Caco-2 (cell line): Measurements from ENCODE around the gene RIMS3. TPM values are rescaled to one million over a fixed set of nuclear protein-coding genes. Genes with fewer than 3 reads are reported as not detected.

Source experiments
- BruUV-seq: library from RNA; stranded (reverse); fragments of 400-500 nt; replicated peaks from 2 replicates; lab custom pipeline; 2021; lab: Mats Ljungman, UMichigan
- CTCF ChIA-PET: fragments of 300-600 bp; sonication (Branson Sonifier 250); formaldehyde crosslinking; loops from one replicate; lab custom pipeline; 2022; ENCODE audit warnings: antibody characterized with exemption; lab: Charles Lee
- POLR2A ChIA-PET: fragments of 300-600 bp; sonication (Branson Sonifier 250); formaldehyde crosslinking; loops from one replicate; lab custom pipeline; 2022; ENCODE audit warnings: antibody characterized with exemption; lab: Charles Lee
- DNase-seq, 2 experiments: peaks; one replicate each; pipeline versions ENCODE4 v3.0.0 to v3.0.0-alpha.2; 2020 to 2022
- H3K27me3 ChIP-seq: replicated peaks from 2 replicates; pipeline ENCODE4 v1.6.0; 2011; ENCODE audit warnings: low read length; ENCODE audit not compliant: control insufficient read depth, insufficient read depth
- H3K36me3 ChIP-seq: 2 replicates; pipeline ENCODE4 v1.5.1; 2011; ENCODE audit warnings: low read length; ENCODE audit not compliant: control insufficient read depth, insufficient read depth
- H3K4me1 ChIP-seq: fragments of 250-450 bp; sonication (Bioruptor Pico); 2 replicates; pipeline ENCODE4 v1.5.1; 2020; ENCODE audit warnings: mild to moderate bottlenecking
- H3K4me3 ChIP-seq: 2 replicates; pipeline ENCODE4 v1.5.1; 2011; ENCODE audit warnings: low read depth, mild to moderate bottlenecking, control low read depth, low read length
- H3K9me3 ChIP-seq: fragments of 250-450 bp; sonication (Bioruptor Pico); 2 replicates; pipeline ENCODE4 v1.5.1; 2020; ENCODE audit warnings: mild to moderate bottlenecking, moderate library complexity
- H3K27ac Mint-ChIP-seq: one replicate; pipeline ENCODE4 v1.8.0; 2022; ENCODE audit warnings: mixed read lengths; ENCODE audit not compliant: unreplicated experiment
- H3K27me3 Mint-ChIP-seq: one replicate; pipeline ENCODE4 v1.8.0; 2022; ENCODE audit warnings: mixed read lengths; ENCODE audit not compliant: insufficient read depth, unreplicated experiment
- H3K36me3 Mint-ChIP-seq: one replicate; pipeline ENCODE4 v1.8.0; 2022; ENCODE audit warnings: mild to moderate bottlenecking, mixed read lengths; ENCODE audit not compliant: insufficient read depth, unreplicated experiment
- H3K4me1 Mint-ChIP-seq: one replicate; pipeline ENCODE4 v1.8.0; 2022; ENCODE audit warnings: low read depth, mixed read lengths; ENCODE audit not compliant: unreplicated experiment
- H3K4me3 Mint-ChIP-seq: one replicate; pipeline ENCODE4 v1.8.0; 2022; ENCODE audit warnings: mild to moderate bottlenecking, moderate library complexity, mixed read lengths; ENCODE audit not compliant: unreplicated experiment
- H3K9me3 Mint-ChIP-seq: one replicate; pipeline ENCODE4 v1.8.0; 2022; ENCODE audit warnings: mixed read lengths; ENCODE audit not compliant: unreplicated experiment
- CTCF ChIP-seq, 2 experiments: fragments of 200-600 bp in 1 of 2; IDR thresholded peaks; 1 replicate in 1 of 2; 2 replicates in 1 of 2; pipeline versions ENCODE4 v1.5.1 to v1.8.0; 2011 to 2022; ENCODE audit warnings: antibody characterized with exemption in 1 of 2, control low read depth in 1 of 2, inconsistent platforms in 1 of 2, low read depth in 1 of 2, low read length in 1 of 2, mild to moderate bottlenecking in 1 of 2, moderate library complexity in 1 of 2; ENCODE audit not compliant: insufficient read depth in 1 of 2, severe bottlenecking in 1 of 2, unreplicated experiment in 1 of 2
- intact Hi-C: fragments of 100-400 bp; cut with micrococcal nuclease; formaldehyde crosslinking; loops from one replicate; pipeline ENCODE4 v1.10.0; 2022; ENCODE audit not compliant: unreplicated experiment
- total RNA-seq: library from RNA; stranded (reverse); gene quantifications from 2 replicates; pipeline ENCODE4 v1.2.3, GENCODE V29; 2022

The RIMS3 gene
- total RNA-seq, 1 experiment from 2014 or later: 3.1 TPM

GRCh38 chr1:40599926-40600325 lies 65.6 kb downstream of the RIMS3 start:
- no peaks in the 10 kb centered on the region for H3K4me1 Mint-ChIP-seq
- no peaks in the 10 kb centered on the region for H3K9me3 Mint-ChIP-seq
- ChIA-PET CTCF (no interaction called here), POLR2A (no interaction called here)
- no peak for DNase-seq
- Histone ChIP-seq H3K36me3 (no peaks in the 10 kb centered on the region), H3K27me3 (no peaks in the 10 kb centered on the region), H3K9me3 (no peaks in the 10 kb centered on the region), H3K4me1 (no peaks in the 10 kb centered on the region), H3K4me3 (no peak overlapping the region)
- no peak for TF ChIP-seq CTCF (IDR thresholded peaks at IDR 0.05; ENCODE audit: insufficient read depth in 1 of 2, low read depth in 1 of 2, low read length in 1 of 2, severe bottlenecking in 1 of 2, unreplicated experiment in 1 of 2)
- peaks cover 5% of the 10 kb centered on the region for H3K27me3 Mint-ChIP-seq
- no peak overlapping the region for H3K4me3 Mint-ChIP-seq
- intact Hi-C loops: no loop called here
- H3K36me3 Mint-ChIP-seq: no peaks in the 10 kb centered on the region
- no peak overlapping the region for H3K27ac Mint-ChIP-seq
- BruUV-seq: no TSS peak

- Histone ChIP-seq H3K4me3 (no peak overlapping the region), H3K27me3 (no peaks in the 10 kb centered on the region), H3K9me3 (no peaks in the 10 kb centered on the region), H3K36me3 (no peaks in the 10 kb centered on the region), H3K4me1 (no peaks in the 10 kb centered on the region)
- BruUV-seq: no TSS peak
- Mint-ChIP-seq H3K27me3 (peaks cover 3% of the 10 kb centered on the region), H3K36me3 (no peaks in the 10 kb centered on the region), H3K27ac (no peak overlapping the region), H3K9me3 (no peaks in the 10 kb centered on the region), H3K4me3 (no peak overlapping the region), H3K4me1 (no peaks in the 10 kb centered on the region)
- intact Hi-C loops: no loop called here
- CTCF ChIA-PET: interaction anchor here (0.7 kb wide), 1 partner anchor 353 kb away, joined by 3 read pairs; no protein-coding TSS in a partner anchor
- POLR2A ChIA-PET: no interaction called here
- no peak for DNase-seq
- TF ChIP-seq CTCF (IDR thresholded peaks at IDR 0.05; ENCODE audit: insufficient read depth in 1 of 2, low read depth in 1 of 2, low read length in 1 of 2, severe bottlenecking in 1 of 2, unreplicated experiment in 1 of 2): no peak
Measured at GRCh38 chr1:40595623-40596022, 69.9 kb downstream of the RIMS3 start.

GRCh38 chr1:40594187-40594531 lies 71.3 kb downstream of the RIMS3 start:
- H3K4me3 Mint-ChIP-seq: no peak overlapping the region
- intact Hi-C loops: no loop called here
- POLR2A ChIA-PET: no interaction called here
- no peaks in the 10 kb centered on the region for H3K4me1 Mint-ChIP-seq
- no peak overlapping the region for H3K27ac Mint-ChIP-seq
- no peaks in the 10 kb centered on the region for H3K27me3 ChIP-seq
- no peaks in the 10 kb centered on the region for H3K4me1 ChIP-seq
- CTCF ChIA-PET: no interaction called here
- no peak for DNase-seq
- TF ChIP-seq CTCF (IDR thresholded peaks at IDR 0.05; ENCODE audit: insufficient read depth in 1 of 2, low read depth in 1 of 2, low read length in 1 of 2, severe bottlenecking in 1 of 2, unreplicated experiment in 1 of 2): no peak
- H3K4me3 ChIP-seq: no peak overlapping the region
- no peaks in the 10 kb centered on the region for H3K36me3 ChIP-seq
- no TSS peak for BruUV-seq
- H3K27me3 Mint-ChIP-seq: peaks cover 3% of the 10 kb centered on the region
- no peaks in the 10 kb centered on the region for H3K9me3 Mint-ChIP-seq
- H3K36me3 Mint-ChIP-seq: no peaks in the 10 kb centered on the region
- H3K9me3 ChIP-seq: no peaks in the 10 kb centered on the region
